HTERT RPE-1 (cell line): ENCODE measurements around the gene WWOX.

Experiments used
- in situ Hi-C: fragments of 300-500 bp; cut with MboI; formaldehyde crosslinking; loops from 4 replicates; pipeline ENCODE4 v1.14.3; 2020; ENCODE audit warnings: low sequenced_read_pairs

Gene WWOX

GRCh38 chr16:78140818-78141466, 41.5 kb downstream of the WWOX start:
- in situ Hi-C loops = no loop called here

- in situ Hi-C loops = no loop called here
Measured at GRCh38 chr16:78142788-78143187, 43.3 kb downstream of the WWOX start.

- in situ Hi-C loops = no loop called here
Measured at GRCh38 chr16:78146807-78147206, 47.4 kb downstream of the WWOX start.

GRCh38 chr16:78147911-78148401, 48.5 kb downstream of the WWOX start:
- in situ Hi-C loops = no loop called here

- in situ Hi-C loops = no loop called here
Measured at GRCh38 chr16:78150233-78150632, 50.8 kb downstream of the WWOX start.

GRCh38 chr16:78154729-78155461, 55.4 kb downstream of the WWOX start:
- in situ Hi-C loops = no loop called here

- in situ Hi-C loops = no loop called here
Measured at GRCh38 chr16:78155791-78156345, 56.4 kb downstream of the WWOX start.

GRCh38 chr16:78161023-78161729, 61.7 kb downstream of the WWOX start:
- in situ Hi-C loops = no loop called here

GRCh38 chr16:78163772-78164670, 64.6 kb downstream of the WWOX start:
- in situ Hi-C loops = no loop called here

GRCh38 chr16:78170494-78170933, 71.1 kb downstream of the WWOX start:
- in situ Hi-C loops = no loop called here

- in situ Hi-C loops = no loop called here
Measured at GRCh38 chr16:78175287-78175686, 75.8 kb downstream of the WWOX start.

- in situ Hi-C loops = no loop called here
Measured at GRCh38 chr16:78176435-78176834, 77.0 kb downstream of the WWOX start.

- in situ Hi-C loops = no loop called here
Measured at GRCh38 chr16:78177218-78177617, 77.8 kb downstream of the WWOX start.

GRCh38 chr16:78177987-78178386, 78.5 kb downstream of the WWOX start:
- in situ Hi-C loops = no loop called here

- in situ Hi-C loops = no loop called here
Measured at GRCh38 chr16:78179666-78180065, 80.2 kb downstream of the WWOX start.

- in situ Hi-C loops = no loop called here
Measured at GRCh38 chr16:78180349-78180748, 80.9 kb downstream of the WWOX start.

- in situ Hi-C loops = no loop called here
Measured at GRCh38 chr16:78183437-78184237, 84.2 kb downstream of the WWOX start.

GRCh38 chr16:78184238-78185183, 85.1 kb downstream of the WWOX start:
- in situ Hi-C loops = no loop called here
